ENCODE measurements around the gene RAB28. TPM values are rescaled to one million over a fixed set of nuclear protein-coding genes. Genes with fewer than 3 reads are reported as not detected.

Gene RAB28
- total RNA-seq, 1 donor, result 16.7 TPM

GRCh38 chr4:13432453-13432852 is 51.7 kb downstream of the RAB28 start:
- no peak for TF ChIP-seq CTCF (IDR thresholded peaks at IDR 0.05; ENCODE audit: insufficient read depth, low read length)
- DNase-seq (ENCODE audit: low read depth), result no peak
- no peak overlapping the region for H3K4me3 ChIP-seq (ENCODE audit: low read depth, low read length)

DNA sequence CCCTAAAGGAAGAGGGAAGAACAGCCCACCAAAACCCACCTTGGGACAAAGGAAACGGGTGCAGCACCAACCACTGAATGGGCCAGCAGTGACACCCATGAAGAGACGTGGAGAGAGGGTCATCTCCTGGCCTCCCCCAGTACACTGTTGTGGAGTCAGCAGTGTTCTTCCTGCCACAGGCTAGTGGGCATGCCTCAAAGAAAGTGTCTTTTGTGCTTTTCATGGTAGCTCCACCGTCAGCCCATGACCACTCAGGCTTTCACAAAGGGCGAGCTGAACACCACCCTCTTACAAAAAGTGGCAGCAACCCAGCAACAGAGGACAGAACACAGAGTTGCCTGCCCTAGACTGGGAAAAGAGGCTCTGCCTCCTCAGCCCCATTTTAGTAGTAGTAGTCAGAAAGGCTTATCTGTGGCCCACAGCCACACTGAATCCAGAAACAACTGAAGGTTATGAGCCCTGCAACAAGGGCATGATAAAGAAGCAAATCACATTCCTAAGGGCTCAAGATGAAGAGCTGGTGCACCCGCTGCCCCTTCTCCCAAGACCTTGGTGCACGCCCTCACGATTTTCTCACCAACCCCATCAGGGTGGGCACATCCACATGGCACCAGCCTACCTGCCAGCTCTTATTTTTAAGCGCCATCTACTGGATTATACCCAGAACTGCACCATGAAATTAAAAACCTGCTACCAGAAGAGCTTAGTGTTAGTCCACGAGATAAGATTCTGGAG is 53.1 kb downstream of the RAB28 start:
- TF ChIP-seq CTCF (IDR thresholded peaks at IDR 0.05; ENCODE audit: insufficient read depth, low read length), result peak; percentile 29
- DNase-seq (ENCODE audit: low read depth), result no peak
- H3K4me3 ChIP-seq (ENCODE audit: low read depth, low read length), result no peak overlapping the region

DNA sequence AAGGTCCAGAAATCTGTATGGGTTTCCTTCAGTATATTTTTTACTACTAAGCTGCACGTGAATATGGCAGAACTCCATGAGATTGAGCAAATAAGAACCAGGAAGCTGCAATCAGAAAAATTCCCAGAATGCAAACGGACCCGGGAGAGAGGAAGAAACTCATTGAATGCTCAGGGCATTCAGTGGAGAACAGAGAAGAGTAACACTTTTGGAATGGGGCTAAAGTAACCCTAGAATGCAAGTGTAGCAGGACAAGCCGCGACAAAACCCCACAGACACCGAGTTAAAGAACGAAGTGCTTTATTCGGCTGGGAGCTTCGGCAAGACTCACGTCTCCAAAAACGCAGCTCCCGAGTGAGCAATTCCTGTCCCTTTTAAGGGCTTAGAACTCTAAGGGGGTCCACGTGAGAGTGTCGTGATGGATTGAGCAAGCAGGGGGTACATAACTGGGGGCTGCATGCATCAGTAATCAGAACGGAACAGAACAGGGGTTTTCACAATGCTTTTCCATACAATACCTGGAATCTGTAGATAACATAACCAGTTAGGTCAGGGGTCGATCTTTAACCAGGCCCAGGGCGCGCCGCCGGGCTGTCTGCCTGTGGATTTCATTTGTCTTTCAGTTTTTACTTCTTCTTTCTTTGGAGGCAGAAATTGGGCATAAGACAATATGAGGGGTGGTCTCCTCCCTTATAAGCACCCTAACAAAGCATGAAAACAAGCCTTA is 56.4 kb downstream of the RAB28 start:
- H3K4me3 ChIP-seq (ENCODE audit: low read depth, low read length), result no peak overlapping the region
- no peak for DNase-seq (ENCODE audit: low read depth)
- TF ChIP-seq CTCF (IDR thresholded peaks at IDR 0.05; ENCODE audit: insufficient read depth, low read length), result no peak

DNA sequence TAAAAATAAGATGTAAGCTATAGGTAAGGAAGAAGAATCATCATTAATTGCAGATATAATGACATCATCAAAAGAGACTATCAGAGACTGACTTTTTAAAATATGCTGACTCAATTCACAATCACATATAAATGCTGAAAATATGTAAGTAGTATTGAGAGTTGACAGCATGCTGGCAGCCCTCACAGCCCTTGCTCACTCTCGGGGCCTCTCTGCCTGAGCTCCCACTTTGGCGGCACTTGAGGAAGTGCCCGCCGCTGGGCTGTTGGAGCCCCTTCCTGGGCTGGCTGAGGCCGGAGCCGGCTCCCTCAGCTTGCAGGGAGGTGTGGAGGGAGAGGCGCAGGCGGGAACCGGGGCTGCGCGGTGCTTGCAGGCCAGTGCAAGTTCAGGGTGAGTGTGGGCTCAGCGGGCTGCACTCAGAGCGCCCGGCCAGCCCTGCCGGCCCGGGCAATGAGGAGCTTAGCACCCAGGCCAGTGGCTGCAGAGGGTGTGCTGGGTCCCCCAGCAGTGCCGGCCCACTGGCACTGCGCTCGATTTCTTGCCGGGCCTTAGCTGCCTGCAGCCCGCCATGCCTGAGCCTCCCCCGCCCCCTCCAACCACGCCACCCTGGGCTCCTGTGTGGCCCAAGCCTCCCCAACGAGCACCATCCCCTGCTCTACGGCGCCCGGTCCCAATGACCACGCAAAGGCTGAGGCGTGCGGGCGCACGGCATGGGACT is 68.9 kb downstream of the RAB28 start:
- DNase-seq (ENCODE audit: low read depth), result no peak
- no peak for TF ChIP-seq CTCF (IDR thresholded peaks at IDR 0.05; ENCODE audit: insufficient read depth, low read length)

GRCh38 chr4:13413729-13414437 is 70.3 kb downstream of the RAB28 start:
- TF ChIP-seq CTCF (IDR thresholded peaks at IDR 0.05; ENCODE audit: insufficient read depth, low read length), result no peak

More for the DNA sequence above, 68.9 kb downstream of the RAB28 start:
- no peak overlapping the region for H3K4me3 ChIP-seq (ENCODE audit: low read depth, low read length)

DNA sequence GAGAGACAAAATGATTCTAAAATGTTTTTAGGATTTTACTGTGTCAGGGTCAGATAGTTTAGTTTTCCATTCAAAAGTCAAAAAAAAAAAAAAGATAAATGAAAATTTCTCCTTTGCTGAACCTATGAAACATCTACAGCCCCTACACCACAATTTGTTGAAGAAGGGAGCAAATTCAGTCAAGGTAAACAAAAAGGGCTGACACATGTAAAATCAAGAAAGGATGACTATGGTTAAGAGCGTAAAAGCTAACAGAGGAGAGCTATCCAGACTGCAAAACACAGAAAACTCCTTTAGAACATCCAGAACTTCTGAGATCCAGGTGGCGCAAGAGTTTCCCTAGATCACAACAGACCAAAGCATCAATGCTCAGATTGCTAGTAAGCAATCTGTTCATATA is 72.2 kb downstream of the RAB28 start:
- no peak for DNase-seq (ENCODE audit: low read depth)
- no peak overlapping the region for H3K4me3 ChIP-seq (ENCODE audit: low read depth, low read length)
- no peak for TF ChIP-seq CTCF (IDR thresholded peaks at IDR 0.05; ENCODE audit: insufficient read depth, low read length)

More at GRCh38 chr4:13413729-13414437, 70.3 kb downstream of the RAB28 start:
- H3K4me3 ChIP-seq (ENCODE audit: low read depth, low read length), result no peak overlapping the region
- DNase-seq (ENCODE audit: low read depth), result peak; percentile 46
